Activated CD4-positive, alpha-beta T cell treated with anti-CD3 and anti-CD28 coated beads, Interleukin-2, amount 10 ng/mL, durations not matched to agents 24 days and 14 days (primary cell): ENCODE results near the gene PEX5. TPM values are rescaled to one million over a fixed set of nuclear protein-coding genes. Genes with fewer than 3 reads are reported as not detected.
"Not testable (repeated sequence)": the region's sequence is repeated elsewhere in the genome, so short reads cannot be mapped to it uniquely, and the experiment has no call there.

Experiments used
- DNase-seq: peaks from one replicate; pipeline ENCODE4 v3.0.0; 2022
- H3K27ac Mint-ChIP-seq: one replicate; pipeline ENCODE4 v1.8.0; 2022; ENCODE audit warnings: mild to moderate bottlenecking, mixed read lengths
- H3K27me3 Mint-ChIP-seq: one replicate; pipeline ENCODE4 v1.8.0; 2022; ENCODE audit warnings: mixed read lengths
- H3K36me3 Mint-ChIP-seq: one replicate; pipeline ENCODE4 v1.8.0; 2022; ENCODE audit warnings: low read depth, mild to moderate bottlenecking, mixed read lengths
- H3K4me1 Mint-ChIP-seq: one replicate; pipeline ENCODE4 v1.8.0; 2021; ENCODE audit warnings: mixed read lengths
- H3K4me3 Mint-ChIP-seq: one replicate; pipeline ENCODE4 v1.8.0; 2022; ENCODE audit warnings: mild to moderate bottlenecking, moderate library complexity, mixed read lengths
- H3K9me3 Mint-ChIP-seq: one replicate; pipeline ENCODE4 v1.8.0; 2021; ENCODE audit warnings: mixed read lengths
- intact Hi-C: fragments of 100-400 bp; cut with micrococcal nuclease; formaldehyde crosslinking; loops from one replicate; pipeline ENCODE4 v1.15.1; 2023
- total RNA-seq: library from RNA; stranded (reverse); gene quantifications from 2 replicates; pipeline ENCODE4 v1.2.3, GENCODE V29; 2022

The PEX5 gene
- total RNA-seq, 1 donor from 2014 or later, result 36.7 TPM

DNA sequence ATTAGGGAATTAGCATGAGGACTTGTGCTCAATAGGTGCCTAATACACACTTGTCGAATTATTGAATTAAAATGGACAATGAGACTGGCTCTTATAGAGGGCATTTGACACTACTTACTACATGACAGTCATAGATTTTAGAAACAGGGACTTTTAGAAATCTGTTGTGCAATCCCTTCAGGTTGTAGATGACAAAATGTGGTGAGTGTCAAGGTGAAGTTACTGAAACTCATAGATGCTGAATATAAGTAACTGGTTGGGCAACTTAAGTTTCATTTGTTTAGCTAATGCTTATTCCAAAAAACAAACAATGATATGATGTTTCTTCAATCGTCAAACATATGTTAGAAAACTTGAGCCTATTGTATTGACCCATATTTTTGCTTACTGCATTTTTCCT, 12.9 kb upstream of the PEX5 start:
- intact Hi-C loops, result no loop called here
- no peak overlapping the region for H3K4me3 Mint-ChIP-seq

DNA sequence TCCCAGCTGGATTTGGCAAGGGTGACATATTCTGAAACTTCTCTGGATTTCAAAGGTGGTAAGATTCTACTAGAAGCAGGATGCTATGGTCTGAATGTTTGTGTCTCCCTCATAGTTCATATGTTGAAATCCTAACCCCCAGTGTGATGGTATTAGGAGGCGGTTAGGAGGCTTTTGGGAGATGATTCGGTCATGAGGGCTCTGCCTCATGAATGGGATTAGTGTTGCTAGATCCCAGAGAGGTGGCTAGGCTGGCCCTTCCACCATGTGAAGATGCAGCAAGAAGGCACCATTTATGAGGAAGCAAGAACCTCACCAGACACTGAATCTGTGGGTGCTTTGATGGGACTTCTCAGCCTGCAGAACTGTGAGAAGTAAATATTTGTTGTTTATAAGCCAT, 11.0 kb upstream of the PEX5 start:
- Mint-ChIP-seq H3K4me1 (no peaks in the 10 kb centered on the region), H3K9me3 (peaks cover 18% of the 10 kb centered on the region), H3K4me3 (no peak overlapping the region), H3K27me3 (peaks cover 30% of the 10 kb centered on the region), H3K27ac (no peak overlapping the region), H3K36me3 (no peaks in the 10 kb centered on the region)
- intact Hi-C loops, result no loop called here
- no peak for DNase-seq

More for the DNA sequence above, 12.9 kb upstream of the PEX5 start:
- Mint-ChIP-seq H3K4me1 (no peaks in the 10 kb centered on the region), H3K36me3 (no peaks in the 10 kb centered on the region), H3K9me3 (peaks cover 19% of the 10 kb centered on the region), H3K27ac (no peak overlapping the region), H3K27me3 (peaks cover 33% of the 10 kb centered on the region)
- no peak for DNase-seq

DNA sequence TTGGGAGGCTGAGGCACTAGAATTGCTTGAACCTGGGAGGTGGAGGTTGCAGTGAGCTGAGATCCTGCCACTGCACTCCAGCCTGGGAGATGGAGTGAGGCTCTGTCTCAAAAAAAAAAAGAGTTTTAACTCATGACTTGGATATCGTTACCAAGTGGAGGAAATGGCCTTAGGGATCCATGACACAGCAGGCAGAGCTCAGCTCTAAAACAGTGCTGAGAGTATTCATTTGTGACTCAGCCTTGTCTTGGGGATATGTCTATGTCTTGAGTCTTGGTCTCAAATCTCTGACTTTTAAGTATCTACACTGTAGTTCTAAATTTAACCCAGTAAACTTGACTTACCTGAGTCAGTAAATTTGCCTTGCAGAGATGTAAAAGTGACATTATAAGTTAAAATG, 8.8 kb upstream of the PEX5 start:
- Mint-ChIP-seq H3K36me3 (no peaks in the 10 kb centered on the region), H3K4me3 (no peak overlapping the region), H3K9me3 (peaks cover 15% of the 10 kb centered on the region), H3K27me3 (peaks cover 22% of the 10 kb centered on the region), H3K27ac (no peak overlapping the region), H3K4me1 (no peaks in the 10 kb centered on the region)
- DNase-seq, result no peak
- intact Hi-C loops, result no loop called here

DNA sequence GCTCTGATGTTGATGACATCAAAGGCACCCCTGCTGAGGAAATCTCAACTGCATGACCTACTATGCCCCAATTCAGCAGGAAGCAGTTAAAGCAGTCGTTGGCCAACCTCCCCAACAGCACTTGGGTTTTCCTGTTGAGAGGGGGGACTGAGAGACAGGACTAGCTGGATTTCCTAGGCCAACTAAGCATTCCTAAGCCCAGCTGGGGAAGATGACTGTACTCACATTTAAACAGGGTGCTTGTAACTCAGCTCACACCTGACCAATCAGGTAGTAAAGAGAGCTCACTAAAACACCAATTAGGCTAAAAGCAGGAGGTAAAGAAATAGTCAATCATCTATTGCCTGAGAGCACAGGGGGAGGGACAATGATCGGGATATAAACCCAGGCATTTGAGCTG, 3.4 kb upstream of the PEX5 start:
- not testable (repeated sequence) for H3K36me3 Mint-ChIP-seq, H3K4me3 Mint-ChIP-seq, H3K27ac Mint-ChIP-seq, H3K9me3 Mint-ChIP-seq, DNase-seq, H3K27me3 Mint-ChIP-seq
- H3K4me1 Mint-ChIP-seq, result peaks cover 16% of the 10 kb centered on the region
- intact Hi-C loops, result loop anchor here (5.0 kb wide), 2 partner anchors 169 to 524 kb away; partner anchors contain the start of genes ING4 and LPCAT3

DNA sequence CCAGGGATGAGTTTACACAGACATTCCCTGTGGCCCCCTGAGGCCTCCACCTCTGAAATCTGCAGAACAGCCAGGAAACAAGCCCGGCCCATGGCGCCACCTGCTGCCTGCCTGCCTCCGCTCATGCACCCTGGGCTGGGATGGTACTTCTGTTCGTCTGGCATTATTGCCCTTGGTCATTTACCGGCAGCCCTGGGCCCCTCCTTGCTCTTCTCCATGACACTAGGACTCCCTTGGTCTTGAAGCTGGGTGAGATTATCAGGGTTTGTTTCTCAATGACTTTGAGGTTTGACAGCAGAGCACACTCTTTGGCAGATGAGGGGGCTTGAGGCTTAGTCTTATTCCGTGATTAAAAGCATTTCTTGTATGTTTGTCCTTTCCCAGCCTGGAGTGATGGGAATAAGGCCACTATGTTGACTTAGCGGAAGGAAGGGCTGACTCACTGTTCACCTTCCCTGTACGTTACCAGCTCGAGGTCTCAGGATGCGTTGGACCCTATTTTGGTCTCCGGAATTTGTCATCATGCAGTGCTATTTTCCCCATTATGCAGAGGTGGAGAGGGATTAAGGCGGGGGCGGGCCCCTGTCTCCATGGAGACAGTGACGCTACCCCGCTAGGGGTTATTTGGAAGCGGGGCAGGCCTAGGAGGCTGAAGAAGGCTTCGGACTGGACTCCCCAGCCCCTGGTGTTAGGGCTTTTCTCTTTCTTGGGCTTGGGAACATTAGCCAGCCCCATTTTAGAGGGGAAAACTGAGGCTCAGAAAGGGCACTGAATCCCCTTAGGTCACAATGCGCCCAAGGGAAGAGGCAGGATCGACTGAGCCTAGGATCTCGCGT, 706 bp upstream of the PEX5 start:
- peak overlapping the region; percentile 96 for H3K27ac Mint-ChIP-seq
- intact Hi-C loops, result loop anchor here (1.0 to 5.0 kb wide), 3 partner anchors 46 to 526 kb away; partner anchors contain the start of genes ING4 and LPCAT3
- H3K36me3 Mint-ChIP-seq, result peaks cover 18% of the 10 kb centered on the region
- DNase-seq, result peak; percentile 89
- no peaks in the 10 kb centered on the region for H3K9me3 Mint-ChIP-seq
- peak overlapping the region; percentile 93 for H3K4me3 Mint-ChIP-seq
- peaks cover 22% of the 10 kb centered on the region for H3K4me1 Mint-ChIP-seq
- no peaks in the 10 kb centered on the region for H3K27me3 Mint-ChIP-seq

DNA sequence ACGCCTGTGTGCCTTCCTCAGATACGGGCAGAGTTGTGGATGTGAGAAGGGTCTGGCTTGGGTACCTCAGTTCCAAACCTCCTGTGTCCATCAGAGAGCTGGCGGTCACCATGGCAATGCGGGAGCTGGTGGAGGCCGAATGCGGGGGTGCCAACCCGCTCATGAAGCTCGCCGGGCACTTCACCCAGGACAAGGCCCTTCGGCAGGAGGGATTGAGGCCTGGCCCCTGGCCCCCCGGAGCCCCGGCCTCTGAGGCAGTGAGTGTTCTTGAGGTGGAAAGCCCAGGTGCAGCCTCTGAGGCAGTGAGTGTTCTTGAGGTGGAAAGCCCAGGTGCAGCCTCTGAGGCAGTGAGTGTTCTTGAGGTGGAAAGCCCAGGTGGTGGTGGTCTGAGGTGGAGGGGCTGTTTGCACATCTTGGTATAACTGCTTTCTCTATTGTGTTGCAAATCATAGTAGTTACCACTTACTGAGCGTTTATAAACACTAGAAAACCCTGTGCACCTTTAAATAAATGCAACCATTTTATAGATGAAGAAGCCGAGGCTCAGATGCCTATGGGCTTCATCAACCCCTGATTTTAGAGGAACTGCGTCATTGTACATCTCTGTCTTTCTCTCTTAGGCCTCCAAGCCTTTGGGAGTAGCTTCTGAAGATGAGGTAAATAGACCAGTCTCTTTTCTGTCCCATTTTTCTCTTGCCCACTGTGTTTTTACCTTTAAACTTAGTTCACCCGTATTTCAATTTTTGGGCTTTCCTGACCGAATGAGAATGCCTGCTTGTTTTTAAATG, 976 bp downstream of the PEX5 start:
- peak overlapping the region; percentile 59 for H3K27ac Mint-ChIP-seq
- H3K4me1 Mint-ChIP-seq, result peaks cover 24% of the 10 kb centered on the region
- no peaks in the 10 kb centered on the region for H3K9me3 Mint-ChIP-seq
- H3K36me3 Mint-ChIP-seq, result peaks cover 27% of the 10 kb centered on the region
- intact Hi-C loops, result no loop called here
- peak; percentile 71 for DNase-seq
- H3K27me3 Mint-ChIP-seq, result no peaks in the 10 kb centered on the region
- H3K4me3 Mint-ChIP-seq, result peak overlapping the region; percentile 93

DNA sequence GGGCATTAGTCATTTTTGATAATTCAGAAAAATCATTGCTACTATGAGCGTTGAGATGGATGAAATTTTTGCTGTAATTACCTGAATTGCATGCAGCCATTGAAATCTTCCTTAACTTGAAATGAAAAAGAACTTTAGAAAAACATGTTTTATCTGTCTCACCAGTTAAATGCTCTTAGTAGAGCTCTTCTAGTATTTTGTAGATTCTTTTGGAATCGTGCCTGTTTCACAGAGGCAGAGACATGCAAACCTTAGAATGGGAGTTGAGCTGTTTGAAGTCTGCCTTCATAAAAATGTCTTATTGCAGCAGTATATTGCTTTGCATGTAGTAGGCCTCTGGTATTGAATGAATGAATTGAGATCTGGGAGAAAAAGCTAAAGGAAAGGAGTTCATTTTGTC, 4.2 kb downstream of the PEX5 start:
- Mint-ChIP-seq H3K4me3 (no peak overlapping the region), H3K9me3 (no peaks in the 10 kb centered on the region), H3K36me3 (peaks cover 34% of the 10 kb centered on the region), H3K27me3 (no peaks in the 10 kb centered on the region), H3K4me1 (peaks cover 17% of the 10 kb centered on the region), H3K27ac (no peak overlapping the region)
- peak; percentile 23 for DNase-seq
- intact Hi-C loops, result no loop called here

DNA sequence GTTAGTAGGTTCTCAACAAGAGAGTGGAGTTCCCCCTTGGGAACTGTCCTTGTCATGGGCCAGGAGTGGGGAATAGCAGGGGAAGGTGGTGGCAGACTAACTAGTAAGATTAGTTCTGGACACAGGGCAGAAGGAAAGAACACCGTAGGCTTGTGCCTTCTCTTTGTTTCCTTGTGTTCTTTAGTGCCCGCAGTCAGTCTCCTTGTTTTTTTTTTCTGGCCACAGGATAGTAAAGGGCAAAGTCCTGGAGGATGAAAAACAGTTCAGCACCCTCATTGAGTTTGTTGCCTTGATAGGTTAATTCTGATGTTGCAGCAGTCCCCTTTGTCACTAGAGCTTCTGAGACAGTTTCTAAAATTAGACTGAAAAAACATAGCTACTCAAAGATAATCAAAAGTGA, 8.4 kb downstream of the PEX5 start:
- Mint-ChIP-seq H3K9me3 (no peaks in the 10 kb centered on the region), H3K4me3 (no peak overlapping the region), H3K27ac (no peak overlapping the region), H3K4me1 (peaks cover 4% of the 10 kb centered on the region), H3K27me3 (no peaks in the 10 kb centered on the region), H3K36me3 (peaks cover 43% of the 10 kb centered on the region)
- intact Hi-C loops, result no loop called here
- no peak for DNase-seq

DNA sequence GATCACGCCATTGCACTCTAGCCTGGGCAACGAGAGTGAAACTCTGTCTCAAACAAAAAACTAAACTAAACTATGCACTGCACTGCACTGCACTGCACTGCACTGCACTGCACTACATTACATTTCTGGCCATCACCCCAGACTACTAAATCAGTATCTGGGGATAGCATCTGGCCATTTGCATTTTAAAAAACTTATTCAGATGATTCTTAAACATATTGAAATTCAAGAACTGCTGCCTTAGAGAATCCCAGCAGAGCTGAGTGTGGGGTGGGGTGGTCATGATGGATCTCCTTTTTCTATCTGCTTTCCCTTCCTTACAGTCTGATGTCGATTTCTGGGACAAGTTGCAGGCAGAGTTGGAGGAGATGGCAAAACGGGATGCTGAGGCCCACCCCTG, 13.6 kb downstream of the PEX5 start:
- intact Hi-C loops, result no loop called here
- no peak overlapping the region for H3K27ac Mint-ChIP-seq
- H3K27me3 Mint-ChIP-seq, result no peaks in the 10 kb centered on the region
- no peaks in the 10 kb centered on the region for H3K9me3 Mint-ChIP-seq
- H3K4me3 Mint-ChIP-seq, result no peak overlapping the region
- peaks cover 66% of the 10 kb centered on the region for H3K36me3 Mint-ChIP-seq
- DNase-seq, result peak; percentile 30
- H3K4me1 Mint-ChIP-seq, result no peaks in the 10 kb centered on the region

DNA sequence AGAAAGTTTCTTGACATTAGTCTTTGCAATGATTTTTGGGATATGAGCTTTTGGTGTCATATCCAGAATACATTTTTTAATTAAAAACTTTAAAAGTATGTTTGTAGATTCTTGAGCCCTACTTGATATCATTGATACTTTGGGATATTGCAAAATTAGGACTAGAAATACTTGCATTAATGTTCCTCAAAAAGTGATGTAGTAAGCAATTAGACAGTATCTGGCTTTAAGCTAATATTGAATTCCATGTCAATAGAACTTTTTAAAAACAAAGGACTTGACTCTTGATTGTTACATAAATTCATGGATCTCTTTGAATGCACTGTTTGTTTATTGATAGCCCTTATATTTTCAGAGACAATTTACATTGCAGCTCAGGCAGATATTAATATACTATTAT, 15.6 kb downstream of the PEX5 start:
- no peak overlapping the region for H3K4me3 Mint-ChIP-seq
- H3K4me1 Mint-ChIP-seq, result no peaks in the 10 kb centered on the region
- H3K36me3 Mint-ChIP-seq, result peaks cover 83% of the 10 kb centered on the region
- no peaks in the 10 kb centered on the region for H3K9me3 Mint-ChIP-seq
- intact Hi-C loops, result no loop called here
- no peak overlapping the region for H3K27ac Mint-ChIP-seq
- H3K27me3 Mint-ChIP-seq, result no peaks in the 10 kb centered on the region
- DNase-seq, result no peak

DNA sequence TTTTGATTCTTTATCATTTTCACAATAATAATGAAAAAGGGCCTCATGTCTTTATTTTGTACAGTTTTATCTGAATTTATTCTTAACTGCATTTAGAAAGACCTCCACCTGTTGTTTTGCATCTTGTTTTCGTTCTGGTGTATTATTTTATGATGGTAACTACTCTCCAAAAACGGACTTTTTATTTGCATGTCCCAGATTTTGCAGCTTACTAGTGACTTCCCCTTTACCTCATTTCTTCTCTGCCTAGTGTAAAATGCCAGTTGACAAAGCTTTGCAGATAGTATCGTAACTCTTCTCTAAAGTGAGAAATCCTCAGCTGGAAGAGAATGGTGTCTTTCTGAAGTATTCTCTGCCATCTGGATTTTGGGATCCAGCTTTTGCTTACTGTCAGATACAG, 17.2 kb downstream of the PEX5 start:
- H3K4me1 Mint-ChIP-seq, result no peaks in the 10 kb centered on the region
- peaks cover 5% of the 10 kb centered on the region for H3K9me3 Mint-ChIP-seq
- H3K27me3 Mint-ChIP-seq, result no peaks in the 10 kb centered on the region
- intact Hi-C loops, result no loop called here
- no peak overlapping the region for H3K4me3 Mint-ChIP-seq
- H3K27ac Mint-ChIP-seq, result no peak overlapping the region
- peak; percentile 8 for DNase-seq
- H3K36me3 Mint-ChIP-seq, result peaks cover 88% of the 10 kb centered on the region

DNA sequence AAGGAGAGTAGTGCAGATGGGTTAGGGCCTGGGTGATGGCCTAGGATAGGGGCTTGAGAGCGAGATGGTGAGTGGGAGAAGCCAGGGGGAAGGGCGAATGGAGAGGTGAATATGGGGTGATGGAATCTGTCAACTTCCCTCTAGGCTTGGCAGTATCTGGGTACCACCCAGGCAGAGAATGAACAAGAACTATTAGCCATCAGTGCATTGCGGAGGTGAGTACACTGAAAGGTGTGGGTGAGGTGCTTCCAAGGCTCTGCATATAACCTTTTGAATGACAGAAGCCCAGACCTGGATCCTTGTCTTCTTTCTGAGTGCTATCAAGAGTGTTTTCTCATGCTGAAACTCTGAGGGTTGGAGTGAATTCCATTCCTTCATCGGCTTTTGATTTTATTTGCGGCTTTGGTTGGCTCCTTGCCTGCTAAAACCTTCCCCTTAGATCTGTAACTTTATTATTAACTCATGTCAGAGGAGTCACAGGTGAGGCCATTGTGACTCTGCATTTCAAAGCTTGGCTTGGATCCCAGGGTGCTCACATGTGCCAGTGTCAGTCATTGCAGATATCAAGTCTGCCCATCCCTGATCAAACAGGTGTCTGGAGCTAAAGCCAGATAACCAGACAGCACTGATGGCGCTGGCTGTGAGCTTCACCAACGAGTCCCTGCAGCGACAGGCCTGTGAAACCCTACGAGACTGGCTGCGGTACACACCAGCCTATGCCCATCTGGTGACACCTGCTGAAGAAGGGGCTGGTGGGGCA, 18.6 kb downstream of the PEX5 start:
- H3K36me3 Mint-ChIP-seq, result peaks cover 82% of the 10 kb centered on the region

DNA sequence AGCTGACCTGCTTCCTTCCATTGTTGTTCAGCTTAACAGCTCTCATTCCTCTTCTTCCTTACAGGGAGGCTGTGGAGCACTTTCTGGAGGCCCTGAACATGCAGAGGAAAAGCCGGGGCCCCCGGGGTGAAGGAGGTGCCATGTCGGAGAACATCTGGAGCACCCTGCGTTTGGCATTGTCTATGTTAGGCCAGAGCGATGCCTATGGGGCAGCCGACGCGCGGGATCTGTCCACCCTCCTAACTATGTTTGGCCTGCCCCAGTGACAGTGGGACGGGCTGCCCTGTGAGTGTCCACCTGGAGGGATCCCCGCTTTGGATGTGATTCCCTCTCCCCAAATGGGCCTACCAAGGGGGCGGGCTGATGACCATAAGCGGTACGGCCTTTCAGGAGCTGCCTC, 20.5 kb downstream of the PEX5 start:
- Mint-ChIP-seq H3K27ac (no peak overlapping the region), H3K4me1 (no peaks in the 10 kb centered on the region), H3K36me3 (peaks cover 68% of the 10 kb centered on the region), H3K9me3 (peaks cover 10% of the 10 kb centered on the region), H3K4me3 (no peak overlapping the region), H3K27me3 (no peaks in the 10 kb centered on the region)
- DNase-seq, result no peak
- intact Hi-C loops, result no loop called here

More for the DNA sequence above, 18.6 kb downstream of the PEX5 start:
- Mint-ChIP-seq H3K4me1 (no peaks in the 10 kb centered on the region), H3K27ac (no peak overlapping the region), H3K27me3 (no peaks in the 10 kb centered on the region), H3K4me3 (no peak overlapping the region), H3K9me3 (peaks cover 10% of the 10 kb centered on the region)
- peak; percentile 40 for DNase-seq
- intact Hi-C loops, result no loop called here
